ENCODE data around the gene THG1L. TPM values are rescaled to one million over a fixed set of nuclear protein-coding genes. Genes with fewer than 3 reads are reported as not detected.

The THG1L gene
- total and polyA plus RNA-seq, 10 of the 15 experiments (the other 5 are each of a cell fraction or from before 2014, with no cell fraction given) = 24.8 to 58.0 (median 34.5) TPM

GRCh38 chr5:157689942-157690689, 41.1 kb upstream of the THG1L start (continued):
- TF ChIP-seq ZBTB4 (CRISPR knock-in tag; IDR thresholded peaks at IDR 0.05) = no peak
- no peak for TF ChIP-seq ZNF274 (IDR thresholded peaks at IDR 0.05; ENCODE audit: insufficient read depth, insufficient read length)
- no peak for TF ChIP-seq ESRRA (IDR thresholded peaks at IDR 0.05; ENCODE audit: low read length)
- TF ChIP-seq BHLHE40 (IDR thresholded peaks at IDR 0.05; ENCODE audit: borderline replicate concordance in 1 of 2, low read depth in 2 of 2, low read length in 1 of 2) = peak in 1 of 2 experiments; percentile 25; a peak in 1 of 4 replicates
- TF ChIP-seq CTCF (IDR thresholded peaks at IDR 0.05 in 2 of 3, conservative IDR thresholded peaks at IDR 0.05 in 1 of 3; ENCODE audit: control insufficient read depth in 2 of 3, extremely low read depth in 1 of 3, insufficient read depth in 1 of 3, low read depth in 3 of 3, low read length in 3 of 3) = peak; percentile 26 to 65 (median 36); a peak in 4 of 6 replicates
- TF ChIP-seq ZBTB33 (IDR thresholded peaks at IDR 0.05) = no peak
- no peak for TF ChIP-seq IKZF1 (conservative IDR thresholded peaks at IDR 0.05)
- no peak for TF ChIP-seq PML (IDR thresholded peaks at IDR 0.05; ENCODE audit: low read length)
- no peak for TF ChIP-seq CUX1 (IDR thresholded peaks at IDR 0.05; ENCODE audit: insufficient replicate concordance, low read depth, low read length)
- TF ChIP-seq KAT2A (conservative IDR thresholded peaks at IDR 0.05; ENCODE audit: control insufficient read depth, low read depth, low read length) = no peak

All from GM12878 (cell line).